H1 (cell line): ENCODE data around the gene LGI4. TPM values are rescaled to one million over a fixed set of nuclear protein-coding genes. Genes with fewer than 3 reads are reported as not detected.

Source experiments
- ASH2L ChIP-seq: fragments of 200-600, 300-600 bp; sonication (generic); IDR thresholded peaks from one replicate; pipeline ENCODE4 v1.7.1; 2017; ENCODE audit warnings: low read length
- BCL11A ChIP-seq, 2 experiments: IDR thresholded peaks; one replicate each; pipeline ENCODE4 v1.6.1; 2011; ENCODE audit warnings: low read depth in 2 of 2, low read length in 2 of 2, mild to moderate bottlenecking in 2 of 2
- CEBPB ChIP-seq: IDR thresholded peaks from 2 replicates; pipeline ENCODE4 v1.6.1; 2012; ENCODE audit warnings: low read depth, low read length
- KDM5A ChIP-seq: fragments of 200-600 bp; IDR thresholded peaks from 2 replicates; pipeline ENCODE4 v1.7.1; 2012; ENCODE audit warnings: mild to moderate bottlenecking, low read length, inconsistent platforms, mixed read lengths
- PHF8 ChIP-seq: fragments of 200-600 bp; sonication (generic); conservative IDR thresholded peaks from 2 replicates; pipeline ENCODE4 v1.7.1; 2012; ENCODE audit warnings: low read depth, mild to moderate bottlenecking, inconsistent platforms, low read length, moderate library complexity
- POLR2AphosphoS5 ChIP-seq: IDR thresholded peaks from 2 replicates; pipeline ENCODE4 v1.6.1; 2011; ENCODE audit warnings: low read depth, low read length
- RFX5 ChIP-seq: IDR thresholded peaks from 2 replicates; pipeline ENCODE4 v1.6.1; 2011; ENCODE audit warnings: low read depth, low read length, improper control_type of control experiment, borderline replicate concordance
- RNF2 ChIP-seq: fragments of 200-900, 300-1000 bp; sonication (generic); IDR thresholded peaks from 2 replicates; pipeline ENCODE4 v1.7.1; 2016; ENCODE audit warnings: borderline replicate concordance, low read depth, mild to moderate bottlenecking, antibody characterized with exemption, low read length; ENCODE audit not compliant: poor library complexity, severe bottlenecking; ENCODE audit errors: missing control alignments
- SIX5 ChIP-seq: IDR thresholded peaks from 2 replicates; pipeline ENCODE4 v1.6.1; 2011; ENCODE audit warnings: mild to moderate bottlenecking, low read depth, low read length
- SP2 ChIP-seq: IDR thresholded peaks from 2 replicates; pipeline ENCODE4 v1.6.1; 2012; ENCODE audit warnings: mild to moderate bottlenecking, low read length, inconsistent platforms
- SRF ChIP-seq: IDR thresholded peaks from 2 replicates; pipeline ENCODE4 v1.6.1; 2011; ENCODE audit warnings: mild to moderate bottlenecking, low read depth, low read length, moderate library complexity
- TEAD4 ChIP-seq: IDR thresholded peaks from 2 replicates; pipeline ENCODE4 v1.6.1; 2012; ENCODE audit warnings: low read depth, low read length, inconsistent platforms, mixed read lengths
- YY1 ChIP-seq: IDR thresholded peaks from 2 replicates; pipeline ENCODE4 v1.6.1; 2011; ENCODE audit warnings: low read depth, mild to moderate bottlenecking, low read length
- polyA plus RNA-seq, 7 experiments: library from polyadenylated mRNA; depleted of rRNA in 3 of 7; stranded (reverse) in 5 of 7; unstranded in 2 of 7; fragments of >200 nt in 5 of 7; fragments of 200-250 nt in 2 of 7; gene quantifications; 1 replicate in 5 of 7; 2 replicates in 1 of 7; 4 replicates in 1 of 7; pipeline versions ENCODE4 v1.2.1 to v1.2.3, GENCODE V29; 2011 to 2013; ENCODE audit warnings: missing spikeins in 2 of 7, mixed read lengths in 2 of 7
- total RNA-seq: library from RNA; stranded (reverse); fragmentation: NEBNext Ultra II Directional; extraction: Animal tissue kit (Norgen Biotek cat#: 25700); gene quantifications from 2 replicates; pipeline ENCODE4 v1.2.1, GENCODE V29; 2021
- TF ChIP-seq, protein P1 (sequence below): IDR thresholded peaks from 2 replicates; pipeline ENCODE4 v1.6.1; 2012; ENCODE audit warnings: inconsistent platforms

LGI4 gene
- total and polyA plus RNA-seq, 2 of the 8 experiments (the other 6 are each of a cell fraction or from before 2014, with no cell fraction given) = 2.0 to 8.2 TPM

GRCh38 chr19:35154525-35155406 lies 19.9 kb upstream of the LGI4 start, which contains the start of gene FXYD5 (continued):
- TF ChIP-seq, protein P1, sequence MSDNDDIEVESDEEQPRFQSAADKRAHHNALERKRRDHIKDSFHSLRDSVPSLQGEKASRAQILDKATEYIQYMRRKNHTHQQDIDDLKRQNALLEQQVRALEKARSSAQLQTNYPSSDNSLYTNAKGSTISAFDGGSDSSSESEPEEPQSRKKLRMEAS = peak; percentile 40
- no peak for TF ChIP-seq SRF
- no peak for TF ChIP-seq SIX5
- TF ChIP-seq SP2 = no peak
- TF ChIP-seq YY1 = no peak
- no peak for TF ChIP-seq ASH2L
- no peak for TF ChIP-seq RNF2
- TF ChIP-seq KDM5A = no peak
- TF ChIP-seq PHF8 = peak; percentile 43; the same call in 1 of the 2 replicates
- TF ChIP-seq TEAD4 = no peak
- no peak for TF ChIP-seq BCL11A (IDR thresholded peaks at IDR 0.05; ENCODE audit: low read depth in 2 of 2, low read length in 2 of 2)
- no peak for TF ChIP-seq POLR2AphosphoS5
- no peak for TF ChIP-seq CEBPB
- TF ChIP-seq RFX5 = no peak
- TF ChIP-seq, all 59 proteins: peak for 10
